Measurements from ENCODE around the gene IGF2R.

The IGF2R gene

GRCh38 chr6:159976686-159977254, 7.9 kb downstream of the IGF2R start:
- DNase-seq: no peak

GRCh38 chr6:159977255-159977903, 8.5 kb downstream of the IGF2R start:
- no peak for DNase-seq

GRCh38 chr6:159977904-159978268, 9.0 kb downstream of the IGF2R start:
- DNase-seq: no peak

- DNase-seq: no peak
Observed at GRCh38 chr6:159978291-159979135, 9.6 kb downstream of the IGF2R start.

- peak; percentile 57 to 58 for DNase-seq
Observed at GRCh38 chr6:159979136-159979874, 10.4 kb downstream of the IGF2R start.

GRCh38 chr6:159980474-159980873, 11.6 kb downstream of the IGF2R start:
- no peak for DNase-seq

GRCh38 chr6:159981071-159981402, 12.2 kb downstream of the IGF2R start:
- no peak for DNase-seq

GRCh38 chr6:159981403-159982245, 12.7 kb downstream of the IGF2R start:
- DNase-seq: no peak

- DNase-seq: no peak
Observed at GRCh38 chr6:159982731-159983506, 14.0 kb downstream of the IGF2R start.

- DNase-seq: no peak
Observed at GRCh38 chr6:159983641-159984080, 14.8 kb downstream of the IGF2R start.

- DNase-seq: no peak
Observed at GRCh38 chr6:159984268-159984786, 15.4 kb downstream of the IGF2R start.

GRCh38 chr6:159985296-159985945, 16.5 kb downstream of the IGF2R start:
- DNase-seq: no peak

- no peak for DNase-seq
Observed at GRCh38 chr6:159988983-159989454, 20.1 kb downstream of the IGF2R start.

GRCh38 chr6:159989492-159990480, 20.9 kb downstream of the IGF2R start:
- DNase-seq: no peak

- DNase-seq: no peak
Observed at GRCh38 chr6:159992366-159992765, 23.5 kb downstream of the IGF2R start.

GRCh38 chr6:159995405-159995804, 26.5 kb downstream of the IGF2R start:
- DNase-seq: no peak

GRCh38 chr6:159996087-159996622, 27.3 kb downstream of the IGF2R start:
- no peak for DNase-seq

GRCh38 chr6:159996626-159997497, 28.0 kb downstream of the IGF2R start:
- DNase-seq: no peak
